A549 (cell line): Measurements from ENCODE around the gene ZNF273.
"Not testable (repeated sequence)": the region's sequence is repeated elsewhere in the genome, so short reads cannot be mapped to it uniquely, and the experiment has no call there.

ENCODE experiments used
- RNF2 ChIP-seq: fragments of 200-600 bp; sonication (generic); IDR thresholded peaks from 2 replicates; pipeline ENCODE4 v1.6.1; 2016; ENCODE audit warnings: low read depth, mild to moderate bottlenecking, antibody characterized with exemption, moderate library complexity, borderline replicate concordance
- TF ChIP-seq, protein P1 (sequence below): fragments of >200 bp; sonication (Bioruptor Twin); formaldehyde crosslinking; IDR thresholded peaks from 3 replicates; pipeline ENCODE4 v1.5.1; 2016

DNA sequence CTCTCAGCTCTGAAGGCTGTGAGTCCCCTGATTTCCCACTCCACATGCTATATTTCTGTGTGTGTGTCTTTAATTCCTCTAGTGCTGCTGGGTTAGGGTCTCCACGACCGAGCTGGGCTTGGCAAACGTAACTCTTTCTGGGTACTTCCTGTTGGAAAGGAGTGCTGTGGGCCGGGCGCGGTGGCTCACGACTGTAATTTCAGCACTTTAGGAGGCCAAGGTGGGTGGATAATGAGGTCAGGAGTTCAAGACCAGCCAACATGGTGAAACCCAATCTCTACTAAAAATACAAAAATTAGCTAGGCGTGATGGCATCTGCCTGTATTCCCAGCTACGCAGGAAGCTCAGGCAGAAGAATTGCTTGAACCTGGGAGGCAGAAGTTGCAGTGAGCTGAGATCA, 47.6 kb downstream of the ZNF273 start:
- TF ChIP-seq, protein P1, sequence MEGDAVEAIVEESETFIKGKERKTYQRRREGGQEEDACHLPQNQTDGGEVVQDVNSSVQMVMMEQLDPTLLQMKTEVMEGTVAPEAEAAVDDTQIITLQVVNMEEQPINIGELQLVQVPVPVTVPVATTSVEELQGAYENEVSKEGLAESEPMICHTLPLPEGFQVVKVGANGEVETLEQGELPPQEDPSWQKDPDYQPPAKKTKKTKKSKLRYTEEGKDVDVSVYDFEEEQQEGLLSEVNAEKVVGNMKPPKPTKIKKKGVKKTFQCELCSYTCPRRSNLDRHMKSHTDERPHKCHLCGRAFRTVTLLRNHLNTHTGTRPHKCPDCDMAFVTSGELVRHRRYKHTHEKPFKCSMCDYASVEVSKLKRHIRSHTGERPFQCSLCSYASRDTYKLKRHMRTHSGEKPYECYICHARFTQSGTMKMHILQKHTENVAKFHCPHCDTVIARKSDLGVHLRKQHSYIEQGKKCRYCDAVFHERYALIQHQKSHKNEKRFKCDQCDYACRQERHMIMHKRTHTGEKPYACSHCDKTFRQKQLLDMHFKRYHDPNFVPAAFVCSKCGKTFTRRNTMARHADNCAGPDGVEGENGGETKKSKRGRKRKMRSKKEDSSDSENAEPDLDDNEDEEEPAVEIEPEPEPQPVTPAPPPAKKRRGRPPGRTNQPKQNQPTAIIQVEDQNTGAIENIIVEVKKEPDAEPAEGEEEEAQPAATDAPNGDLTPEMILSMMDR, result not testable (repeated sequence)
- TF ChIP-seq RNF2, result not testable (repeated sequence)
